Lung (tissue), 12 donors: ENCODE results near the gene HIRIP3. TPM values are rescaled to one million over a fixed set of nuclear protein-coding genes. Genes with fewer than 3 reads are reported as not detected.
"Not testable (repeated sequence)": the region's sequence is repeated elsewhere in the genome, so short reads cannot be mapped to it uniquely, and the experiment has no call there.

Experiments
- ATAC-seq: fragments of 200-7000 bp; cut with Tn5 transposase; one replicate; pipeline ENCODE4 v1.9.1; 2020; ENCODE audit warnings: moderate number of reproducible peaks; ENCODE audit not compliant: insufficient read depth, low FRiP score
- DNase-seq, 3 donors: peaks; one replicate each; pipeline ENCODE4 v3.0.0-alpha.2; 2013 to 2017
- H3K27ac ChIP-seq, 2 donors: one replicate each; pipeline ENCODE4 v1.5.1; 2013; ENCODE audit warnings: mild to moderate bottlenecking in 2 of 2, moderate library complexity in 2 of 2, control low read depth in 1 of 2, inconsistent platforms in 1 of 2, low read depth in 1 of 2, low read length in 1 of 2
- H3K27me3 ChIP-seq, 3 donors: one replicate each; pipeline ENCODE4 v1.5.1; 2013; ENCODE audit warnings: low read length in 2 of 3; ENCODE audit not compliant: control insufficient read depth in 3 of 3, insufficient read depth in 3 of 3
- H3K36me3 ChIP-seq, 4 donors: one replicate each; pipeline ENCODE4 v1.5.1; 2013; ENCODE audit warnings: low read length in 4 of 4, mild to moderate bottlenecking in 1 of 4, moderate library complexity in 1 of 4; ENCODE audit not compliant: control insufficient read depth in 4 of 4, insufficient read depth in 4 of 4
- H3K4me1 ChIP-seq, 5 donors: one replicate each; pipeline ENCODE4 v1.5.1; 2013; ENCODE audit warnings: low read length in 5 of 5, mild to moderate bottlenecking in 2 of 5, moderate library complexity in 1 of 5; ENCODE audit not compliant: control insufficient read depth in 5 of 5, insufficient read depth in 5 of 5
- H3K4me3 ChIP-seq: one replicate; pipeline ENCODE4 v1.5.1; 2013; ENCODE audit warnings: mild to moderate bottlenecking, control low read depth, moderate library complexity
- H3K9ac ChIP-seq, 2 donors: one replicate each; pipeline ENCODE4 v1.5.1; 2013; ENCODE audit warnings: low read length in 2 of 2, control low read depth in 1 of 2; ENCODE audit not compliant: insufficient read depth in 1 of 2
- H3K9me3 ChIP-seq, 4 donors: one replicate each; pipeline ENCODE4 v1.5.1; 2013; ENCODE audit warnings: low read length in 3 of 4, mild to moderate bottlenecking in 1 of 4, moderate library complexity in 1 of 4; ENCODE audit not compliant: control insufficient read depth in 4 of 4, insufficient read depth in 3 of 4
- WGBS, 2 donors: extraction: QIAGEN DNeasy Blood & Tissue Kit; methylation state at CpG; one replicate each; pipeline ENCODE4 v1.1.7; 2013; 5-methylcytosine and 5-hydroxymethylcytosine counted together
- polyA plus RNA-seq, 2 donors: library from polyadenylated mRNA; stranded (reverse); fragments of 200-250 nt; gene quantifications; one replicate each; pipeline ENCODE4 v1.2.1, GENCODE V29; 2013
- total RNA-seq, 2 donors: library from RNA; depleted of rRNA in 1 of 2; stranded (reverse); fragments of >200 nt in 1 of 2; gene quantifications; one replicate each; pipeline ENCODE4 v1.2.1, GENCODE V29; 2014 to 2021
- TF ChIP-seq, protein P1 (sequence below): IDR thresholded peaks from 2 replicates; pipeline ENCODE4 v1.5.1; 2012; ENCODE audit warnings: mild to moderate bottlenecking; ENCODE audit errors: control extremely low read depth, extremely low read depth
- donor health status: control.
- donor health status: control.
- donor health status: Bipolar disorder and iron deficiency.
- donor health status: healthy.
- donor health status: DM: yes; HTN: yes; CAD: no.

Gene HIRIP3
- total and polyA plus RNA-seq, 4 donors = 13.1 to 22.7 (median 17.7) TPM

DNA sequence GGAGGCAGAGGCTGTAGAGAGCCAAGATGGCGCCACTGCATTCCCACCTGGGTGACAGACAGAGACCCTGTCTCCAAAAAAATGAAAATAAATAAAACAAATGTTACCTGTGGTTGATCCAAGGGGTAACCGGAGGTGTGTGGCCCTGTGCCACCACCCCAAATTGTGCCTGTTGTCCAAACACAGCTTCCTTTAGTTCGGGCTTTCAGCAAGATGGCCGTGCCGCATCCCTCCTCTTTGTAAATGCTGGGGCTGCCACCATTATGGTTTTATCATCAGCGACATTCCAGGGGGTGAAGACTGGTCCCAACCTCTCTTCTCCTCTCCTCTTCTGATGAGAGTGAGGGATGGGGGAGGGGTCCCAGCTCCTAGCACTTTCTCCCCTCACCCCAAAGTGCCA lies 27.5 kb upstream of the HIRIP3 start, which contains the start of gene C16orf92:
C16orf92 (plus strand) TSS at position 312 of the 400 bp plus-strand sequence. CDS start 143 bp downstream, outside the sequence.
- no peak for ATAC-seq
- peaks cover 0 to 9% (median 0%) of the 10 kb centered on the region in 5 donors for H3K4me1 ChIP-seq
- H3K4me3 ChIP-seq = no peak within 1 kb of the TSS
- WGBS, 2 donors = 82 to 86% methylated on average over 6 of the region's 6 CpGs
- H3K27ac ChIP-seq = no peak within 1 kb of the TSS
- peaks cover 0 to 16% (median 2%) of the 10 kb centered on the region in 3 donors for H3K27me3 ChIP-seq
- H3K9ac ChIP-seq = no peak within 1 kb of the TSS
- TF ChIP-seq, protein P1, sequence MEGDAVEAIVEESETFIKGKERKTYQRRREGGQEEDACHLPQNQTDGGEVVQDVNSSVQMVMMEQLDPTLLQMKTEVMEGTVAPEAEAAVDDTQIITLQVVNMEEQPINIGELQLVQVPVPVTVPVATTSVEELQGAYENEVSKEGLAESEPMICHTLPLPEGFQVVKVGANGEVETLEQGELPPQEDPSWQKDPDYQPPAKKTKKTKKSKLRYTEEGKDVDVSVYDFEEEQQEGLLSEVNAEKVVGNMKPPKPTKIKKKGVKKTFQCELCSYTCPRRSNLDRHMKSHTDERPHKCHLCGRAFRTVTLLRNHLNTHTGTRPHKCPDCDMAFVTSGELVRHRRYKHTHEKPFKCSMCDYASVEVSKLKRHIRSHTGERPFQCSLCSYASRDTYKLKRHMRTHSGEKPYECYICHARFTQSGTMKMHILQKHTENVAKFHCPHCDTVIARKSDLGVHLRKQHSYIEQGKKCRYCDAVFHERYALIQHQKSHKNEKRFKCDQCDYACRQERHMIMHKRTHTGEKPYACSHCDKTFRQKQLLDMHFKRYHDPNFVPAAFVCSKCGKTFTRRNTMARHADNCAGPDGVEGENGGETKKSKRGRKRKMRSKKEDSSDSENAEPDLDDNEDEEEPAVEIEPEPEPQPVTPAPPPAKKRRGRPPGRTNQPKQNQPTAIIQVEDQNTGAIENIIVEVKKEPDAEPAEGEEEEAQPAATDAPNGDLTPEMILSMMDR = no peak
- no peaks in the 10 kb centered on the region for H3K9me3 ChIP-seq
- no peaks in the 10 kb centered on the region for H3K36me3 ChIP-seq
- DNase-seq = no peak

DNA sequence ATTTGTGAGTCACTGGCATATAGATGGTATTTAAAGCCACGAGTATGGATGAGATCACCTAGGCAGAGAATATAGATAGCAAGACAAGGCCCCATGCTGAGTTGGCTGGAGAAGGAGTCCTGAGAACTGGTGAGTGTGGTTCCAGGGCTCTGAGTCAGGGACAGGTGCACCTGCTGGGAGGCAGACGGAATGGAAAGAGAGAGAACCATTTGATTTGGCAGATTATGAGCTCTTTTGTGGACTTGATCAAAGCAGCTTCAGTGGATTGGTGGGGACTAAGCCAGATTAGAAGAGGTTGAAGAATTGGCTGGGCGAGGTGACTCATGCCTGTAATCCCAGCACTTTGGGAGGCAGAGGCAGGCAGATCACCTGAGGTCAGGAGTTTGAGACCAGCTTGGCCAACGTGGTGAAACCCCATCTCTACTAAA lies 23.3 kb upstream of the HIRIP3 start:
- WGBS, 2 donors = 76 to 81% methylated on average over 4 of the region's 4 CpGs
- Histone ChIP-seq H3K27ac (no peak overlapping the region), H3K9me3 (no peaks in the 10 kb centered on the region), H3K4me1 (peaks cover 0 to 8% (median 0%) of the 10 kb centered on the region in 5 donors), H3K36me3 (no peaks in the 10 kb centered on the region), H3K27me3 (peaks cover 0 to 6% (median 2%) of the 10 kb centered on the region in 3 donors), H3K4me3 (no peak overlapping the region), H3K9ac (no peak overlapping the region)
- TF ChIP-seq, protein P1 = no peak
- ATAC-seq (no peak), DNase-seq (no peak)

DNA sequence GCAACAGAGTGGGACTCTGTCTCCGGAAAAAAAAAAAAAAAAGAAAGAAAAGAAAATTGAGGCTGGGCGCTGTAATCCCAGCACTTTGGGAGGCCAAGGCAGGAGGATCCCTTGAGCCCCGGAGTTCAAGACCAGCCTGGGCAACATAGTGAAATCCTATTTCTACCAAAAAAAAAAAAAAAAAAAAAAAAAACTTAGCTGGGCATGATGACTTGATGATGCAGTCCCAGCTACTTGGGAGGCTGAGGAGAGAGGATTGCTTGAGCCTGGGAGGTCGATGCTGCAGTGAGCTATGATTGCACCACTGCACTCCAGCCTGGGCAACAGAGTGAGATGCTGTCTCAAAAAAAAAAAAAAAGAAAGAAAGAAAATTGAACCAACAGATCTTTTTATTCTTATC lies 22.5 kb upstream of the HIRIP3 start:
- not testable (repeated sequence) for H3K27ac ChIP-seq, ATAC-seq, H3K9ac ChIP-seq, H3K4me1 ChIP-seq, DNase-seq, H3K27me3 ChIP-seq, H3K4me3 ChIP-seq, H3K9me3 ChIP-seq, H3K36me3 ChIP-seq
- 83 to 97% methylated on average over 4 of the region's 4 CpGs for WGBS, 2 donors

DNA sequence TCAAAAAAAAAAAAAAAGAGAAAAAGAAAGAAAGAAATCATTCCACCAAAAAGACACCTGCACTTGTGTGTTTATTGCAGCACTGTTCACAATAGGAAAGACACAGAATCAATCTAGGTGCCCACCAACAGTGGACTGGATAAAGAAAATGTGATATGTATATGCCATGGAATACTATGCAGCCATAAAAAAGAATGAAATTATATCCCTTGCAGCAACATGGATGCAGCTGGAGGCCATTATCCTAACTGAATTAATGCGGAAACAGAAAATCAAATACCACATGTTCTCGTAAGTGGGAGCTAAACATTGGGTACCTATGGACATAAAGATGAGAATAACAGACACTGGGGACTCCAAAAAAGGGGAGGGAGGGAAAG lies 21.9 kb upstream of the HIRIP3 start:
- WGBS, 2 donors = 97 to 100% methylated on average over 2 of the region's 2 CpGs
- TF ChIP-seq, protein P1 = no peak
- no peak for DNase-seq
- Histone ChIP-seq H3K9me3 (no peaks in the 10 kb centered on the region), H3K4me1 (peaks cover 0 to 8% (median 0%) of the 10 kb centered on the region in 5 donors), H3K27me3 (peaks cover 0 to 9% (median 2%) of the 10 kb centered on the region in 3 donors), H3K9ac (no peak overlapping the region), H3K36me3 (no peaks in the 10 kb centered on the region), H3K27ac (no peak overlapping the region), H3K4me3 (no peak overlapping the region)
- ATAC-seq = no peak
